NCI-H2227 (cell line): ENCODE results near the gene ZSWIM1.
A peak's percentile ranks its signal among the peaks of the same experiment; 100 is the strongest.

ENCODE experiments used
- DNase-seq: peaks from one replicate; lab custom pipeline; 2025; ENCODE audit not compliant: unreplicated experiment; lab: John Stamatoyannopoulos, UW

Gene ZSWIM1

DNA sequence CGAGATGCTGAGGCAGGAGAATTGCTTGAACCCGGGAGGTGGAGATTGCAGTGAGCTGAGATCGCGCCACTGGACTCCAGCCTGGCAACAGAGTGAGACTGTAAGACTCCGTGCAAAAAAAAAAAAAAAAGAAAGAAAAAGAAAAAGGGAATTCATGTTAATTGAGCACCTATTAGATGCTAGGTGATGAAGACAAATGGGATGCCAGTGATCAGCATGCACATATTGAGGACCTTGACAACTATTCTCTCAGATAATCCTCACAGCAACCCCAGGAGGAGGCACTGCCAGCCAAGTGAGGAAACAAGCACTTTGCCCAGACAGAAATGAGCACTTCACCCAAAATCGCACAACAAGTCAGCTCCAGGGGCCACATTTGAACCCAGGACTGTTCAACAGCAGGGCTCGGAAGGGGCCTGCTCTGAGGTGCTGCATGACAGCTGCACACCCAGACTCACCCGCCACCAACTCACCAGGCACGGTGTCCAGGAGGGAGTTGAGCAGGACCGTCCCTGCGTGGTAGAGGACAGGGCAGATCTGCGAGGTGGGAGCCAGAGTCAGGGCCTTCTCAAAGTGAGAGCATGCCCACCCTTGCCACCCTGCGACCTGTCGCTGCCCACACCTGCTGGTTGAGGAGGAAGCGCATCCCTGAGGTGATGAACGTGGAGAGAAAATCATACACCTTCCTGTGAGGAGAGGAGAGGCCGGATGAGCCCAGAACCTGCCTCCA lies 26.4 kb downstream of the ZSWIM1 start:
- DNase-seq, result no peak

DNA sequence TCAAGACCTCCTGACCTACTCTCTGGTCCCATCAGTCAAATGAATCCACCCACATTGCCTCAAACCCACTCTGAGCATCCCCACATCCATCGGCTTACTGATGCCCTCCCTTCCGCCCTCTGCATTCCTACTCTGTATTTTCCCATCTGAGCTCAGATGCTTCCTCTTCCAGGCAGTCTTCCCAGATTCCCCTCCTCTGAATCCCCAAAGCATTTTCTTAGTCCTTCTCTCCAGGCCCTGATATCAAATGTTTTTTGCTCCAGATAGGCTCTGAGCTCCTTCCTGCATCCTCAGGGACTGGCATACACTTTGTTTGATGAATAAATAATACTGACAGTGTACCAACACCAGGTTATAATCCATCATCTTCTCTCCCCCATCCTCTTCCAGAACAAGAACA lies 27.1 kb downstream of the ZSWIM1 start:
- DNase-seq, result no peak

DNA sequence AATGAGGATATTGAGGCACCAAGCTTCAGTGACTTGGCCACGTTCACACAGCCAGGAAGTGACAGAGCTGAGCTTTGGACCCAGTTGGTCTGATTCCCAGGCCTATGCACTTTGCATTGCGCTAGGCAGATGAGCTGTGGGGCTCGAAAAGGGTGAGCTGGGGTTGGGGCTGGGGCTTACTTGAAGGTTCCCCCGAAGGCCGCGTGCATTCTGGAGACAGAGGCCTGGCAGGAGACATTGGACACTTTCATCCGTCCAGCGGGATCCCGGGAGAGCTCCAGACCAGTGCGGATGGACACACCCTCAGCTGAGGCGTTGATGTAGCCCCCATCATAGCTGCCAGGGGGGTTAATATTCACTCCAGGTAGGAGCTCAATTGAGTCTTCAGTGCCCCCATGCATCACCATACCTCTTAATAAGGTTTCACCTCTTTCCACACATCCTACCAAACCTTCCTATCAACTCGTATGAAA lies 28.3 kb downstream of the ZSWIM1 start:
- no peak for DNase-seq

DNA sequence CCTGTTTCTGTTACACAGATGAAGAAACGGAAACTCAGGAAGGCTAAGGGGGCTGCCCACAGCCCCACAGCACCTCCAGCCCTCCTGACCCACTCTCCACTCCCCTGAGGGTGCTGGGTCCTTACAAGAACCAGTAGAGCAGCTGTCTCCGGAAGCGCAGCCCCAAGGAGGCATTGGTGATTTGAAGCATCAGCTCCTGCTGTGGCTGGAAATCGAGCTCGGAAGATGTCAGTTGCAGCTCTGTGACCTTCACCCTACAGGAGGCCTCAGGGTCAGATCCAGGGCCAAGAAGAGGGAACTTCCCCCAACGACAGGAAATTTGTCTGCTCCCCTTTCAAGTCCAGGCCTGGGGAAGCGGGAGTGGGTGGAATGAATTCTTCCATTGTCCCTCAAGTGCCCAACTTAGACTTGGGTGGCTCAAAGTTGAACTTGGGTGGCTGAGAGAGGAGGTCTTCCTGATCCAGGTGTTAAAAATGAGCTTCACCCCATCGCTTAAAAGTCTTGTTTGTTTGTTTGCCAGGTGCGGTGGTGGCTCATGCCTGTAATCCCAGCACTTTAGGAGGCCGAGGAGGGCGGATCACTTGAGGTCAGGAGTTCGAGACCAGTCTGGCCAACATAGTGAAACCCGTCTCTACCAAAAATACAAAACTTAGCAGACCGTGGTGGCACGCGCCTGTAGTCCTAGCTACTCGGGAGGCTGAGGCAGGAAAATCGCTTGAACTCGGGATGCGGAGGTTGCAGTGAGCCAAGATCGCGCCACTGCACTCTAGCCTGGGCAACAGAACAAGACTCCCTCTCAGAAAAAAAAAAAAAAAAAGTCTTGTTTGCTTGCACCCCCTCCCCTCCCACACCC lies 29.0 kb downstream of the ZSWIM1 start:
- DNase-seq, result no peak

DNA sequence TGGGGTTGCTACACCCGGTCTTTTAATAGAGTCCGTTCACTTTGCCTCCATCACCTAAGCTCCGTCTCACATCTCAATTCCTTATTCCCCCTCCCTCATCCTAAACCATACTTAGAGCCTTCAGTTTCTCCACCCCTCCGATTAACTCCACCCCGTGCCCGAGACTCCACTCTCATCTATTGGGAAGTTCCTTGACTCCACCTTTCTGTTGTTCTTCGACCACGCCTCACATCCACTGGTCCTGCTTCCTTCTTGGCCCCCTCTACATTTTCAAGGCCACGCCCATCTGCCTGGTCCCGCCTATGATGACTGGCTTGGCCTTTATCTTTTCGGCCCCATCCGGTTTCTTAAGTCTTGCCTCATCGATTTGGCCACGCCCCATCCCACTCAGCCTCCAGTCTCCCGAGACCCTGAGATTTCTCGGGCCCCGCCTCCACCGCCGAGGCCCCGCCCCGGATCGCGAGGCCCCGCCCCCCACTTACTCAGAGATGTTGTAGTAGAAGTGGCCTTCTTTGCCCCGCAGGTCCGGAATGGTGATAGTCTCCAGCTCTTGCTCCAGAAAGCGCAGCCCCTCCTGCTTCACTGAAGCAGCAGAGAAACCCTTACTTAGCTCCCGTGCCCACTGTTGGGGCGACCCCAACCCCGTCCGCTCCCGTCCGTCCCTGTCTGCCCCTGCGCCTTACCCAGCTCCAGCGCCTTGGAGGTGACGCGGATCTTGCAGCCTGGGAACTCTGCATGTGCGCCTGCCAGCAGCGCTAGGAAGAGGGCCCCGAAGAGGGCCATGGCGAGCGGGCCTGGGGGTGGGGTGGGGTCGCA lies 29.9 kb downstream of the ZSWIM1 start:
- peak; percentile 100 for DNase-seq

DNA sequence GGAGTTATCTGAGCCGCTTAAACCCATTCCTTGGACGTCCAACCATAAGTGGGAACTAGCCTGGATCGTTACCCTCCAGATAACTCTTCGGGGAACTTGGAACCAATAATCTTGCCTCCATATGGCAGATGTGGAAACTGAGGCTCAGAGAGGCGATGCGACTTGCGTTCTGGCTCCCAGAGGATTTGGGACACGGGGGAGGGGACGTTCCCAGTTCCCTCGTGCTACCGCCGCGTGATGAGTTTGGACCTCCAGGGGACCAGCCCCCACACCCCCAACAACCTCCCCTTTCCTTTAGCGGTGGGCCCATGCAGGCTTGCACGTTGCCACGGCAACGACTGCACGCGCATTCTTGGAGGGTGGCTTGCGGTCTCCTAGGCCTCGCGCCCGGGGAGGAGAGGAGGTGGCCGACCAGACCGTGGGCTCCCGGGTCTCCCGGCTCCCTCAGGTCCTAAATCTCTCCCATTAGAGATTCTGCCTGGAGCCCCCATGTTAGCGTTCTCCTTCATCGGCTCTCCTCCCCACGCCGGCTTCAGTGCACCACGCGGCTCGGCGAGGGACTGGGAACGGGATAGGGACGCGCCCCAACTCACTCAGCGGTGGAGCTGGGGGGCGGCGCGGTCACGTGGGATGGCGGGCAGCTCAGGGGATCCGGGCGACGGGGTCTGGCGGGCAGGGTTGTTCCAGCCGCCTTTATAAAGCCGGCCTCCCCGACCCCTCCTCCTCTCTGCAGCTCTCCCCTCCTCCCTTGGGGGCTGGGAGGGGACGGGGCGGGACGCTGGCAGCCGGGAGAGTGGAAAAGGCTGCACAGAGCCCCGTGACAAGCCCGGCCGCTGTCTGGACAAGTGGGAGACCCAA lies 30.7 kb downstream of the ZSWIM1 start, which contains the start of gene PLTP:
Gene PLTP (minus strand): TSS at position 670 of the 858 bp plus-strand sequence. CDS start 703 bp downstream, outside the sequence.
- peak; percentile 90 for DNase-seq

DNA sequence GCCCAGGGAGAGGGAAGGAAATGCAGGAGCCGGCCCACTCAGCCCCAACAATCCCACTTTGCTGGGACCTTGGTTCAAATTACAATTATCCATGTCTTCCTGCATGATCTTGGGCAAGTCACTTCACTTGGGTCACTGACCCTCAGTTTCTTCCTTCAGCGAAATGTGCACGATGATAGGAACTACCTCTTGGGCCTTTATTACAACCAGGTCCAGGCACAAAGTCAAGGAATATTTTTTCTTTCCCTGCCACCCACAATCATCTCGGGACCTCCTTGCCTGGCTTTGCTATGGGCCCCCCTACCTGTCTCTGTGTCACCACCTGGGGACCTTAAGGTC lies 31.3 kb downstream of the ZSWIM1 start:
- no peak for DNase-seq

DNA sequence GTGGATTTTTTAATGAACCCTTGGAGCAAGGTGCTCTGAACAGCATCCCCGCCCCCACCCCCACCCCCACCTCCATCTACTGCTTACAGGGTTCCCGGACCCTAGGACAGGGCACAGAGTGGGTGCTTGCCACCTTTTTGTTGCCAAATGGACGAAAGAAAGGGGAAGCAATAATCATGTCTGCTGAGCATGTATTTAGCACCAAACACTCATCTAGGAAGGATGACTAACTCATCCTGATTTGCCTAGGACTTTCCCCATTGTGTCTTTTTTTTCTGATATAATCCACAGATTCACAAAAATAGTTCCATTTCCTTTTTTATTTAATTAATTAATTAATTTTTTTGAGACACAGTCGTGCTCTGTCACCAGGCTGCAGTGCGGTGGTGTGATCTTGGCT lies 32.1 kb downstream of the ZSWIM1 start:
- DNase-seq, result no peak

DNA sequence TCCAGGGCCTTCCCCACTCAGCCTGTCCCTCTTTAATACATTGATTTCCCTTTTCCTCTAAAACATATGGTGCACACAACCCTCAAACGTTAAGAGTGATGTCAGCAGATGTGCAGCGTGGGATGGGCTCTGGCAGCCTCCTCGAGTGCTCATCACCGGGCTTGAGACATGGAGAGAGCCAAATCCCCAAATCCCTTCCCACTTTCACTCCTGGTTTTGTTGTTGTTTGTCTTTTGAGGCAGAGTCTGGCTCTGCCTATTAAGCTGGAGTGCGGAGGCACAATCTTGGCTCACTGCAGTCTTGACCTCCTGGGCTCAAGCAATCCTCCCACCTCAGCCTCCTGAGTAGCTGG lies 36.7 kb downstream of the ZSWIM1 start:
- no peak for DNase-seq

DNA sequence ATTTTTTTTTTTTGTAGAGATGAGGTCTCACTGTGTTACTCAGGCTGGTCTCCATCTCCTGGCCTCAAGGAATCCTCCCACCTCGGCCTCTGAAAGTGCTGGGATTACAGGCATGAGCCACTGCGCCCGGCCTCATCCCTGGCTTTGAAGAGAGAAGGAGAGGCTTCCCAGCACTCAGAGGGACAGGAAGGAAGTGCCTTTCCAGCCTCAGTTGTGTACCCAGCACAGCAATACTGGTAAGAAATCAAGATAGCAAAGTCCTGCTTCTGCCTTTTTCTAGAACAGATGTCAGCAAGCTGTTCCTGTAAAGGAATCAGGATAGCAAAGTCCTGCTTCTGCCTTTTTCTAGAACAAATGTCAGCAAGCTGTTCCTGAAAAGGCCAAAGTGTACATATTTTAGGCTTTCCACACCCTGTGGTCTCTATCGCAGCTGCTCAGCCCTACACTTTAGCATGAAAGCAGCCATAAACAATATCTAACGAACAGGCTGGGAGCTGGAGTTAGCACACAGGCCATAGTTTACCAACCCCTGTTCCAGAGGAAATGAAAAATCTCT lies 37.2 kb downstream of the ZSWIM1 start:
- DNase-seq, result no peak

DNA sequence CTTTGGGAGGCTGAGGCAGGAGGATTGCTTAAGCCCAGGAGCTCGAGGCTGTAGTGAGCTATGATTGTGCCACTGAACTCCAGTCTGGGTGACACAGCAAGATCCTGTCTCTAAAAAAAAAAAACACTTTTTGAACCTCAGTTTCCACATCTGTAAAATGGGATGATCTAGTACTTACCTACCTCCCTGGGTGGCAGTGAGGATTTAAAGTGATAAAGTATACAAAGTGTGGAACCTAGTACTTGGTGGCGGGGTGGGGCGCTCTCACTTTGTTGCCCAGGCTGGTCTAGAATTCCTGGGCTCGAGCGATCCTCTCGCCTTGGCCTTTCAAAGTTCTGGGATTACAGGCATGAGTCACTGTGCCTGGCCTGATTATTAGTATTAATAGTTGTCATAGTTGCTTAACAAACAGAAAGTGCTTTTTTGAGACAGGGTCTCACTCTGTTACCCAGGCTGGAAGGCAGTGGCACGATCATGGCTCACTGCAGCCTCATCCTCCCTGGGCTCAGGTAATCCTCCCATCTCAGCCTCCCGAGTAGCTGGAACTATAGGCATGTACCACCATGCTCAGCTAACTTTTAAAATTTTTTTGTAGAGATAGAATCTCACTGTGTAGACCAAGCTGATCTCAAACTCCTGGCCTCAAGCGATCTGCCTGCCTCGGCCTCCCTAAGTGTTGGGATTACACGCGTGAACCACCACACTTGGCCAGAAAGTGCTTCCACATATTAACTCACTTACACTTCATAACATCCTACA lies 37.9 kb downstream of the ZSWIM1 start:
- DNase-seq, result no peak

DNA sequence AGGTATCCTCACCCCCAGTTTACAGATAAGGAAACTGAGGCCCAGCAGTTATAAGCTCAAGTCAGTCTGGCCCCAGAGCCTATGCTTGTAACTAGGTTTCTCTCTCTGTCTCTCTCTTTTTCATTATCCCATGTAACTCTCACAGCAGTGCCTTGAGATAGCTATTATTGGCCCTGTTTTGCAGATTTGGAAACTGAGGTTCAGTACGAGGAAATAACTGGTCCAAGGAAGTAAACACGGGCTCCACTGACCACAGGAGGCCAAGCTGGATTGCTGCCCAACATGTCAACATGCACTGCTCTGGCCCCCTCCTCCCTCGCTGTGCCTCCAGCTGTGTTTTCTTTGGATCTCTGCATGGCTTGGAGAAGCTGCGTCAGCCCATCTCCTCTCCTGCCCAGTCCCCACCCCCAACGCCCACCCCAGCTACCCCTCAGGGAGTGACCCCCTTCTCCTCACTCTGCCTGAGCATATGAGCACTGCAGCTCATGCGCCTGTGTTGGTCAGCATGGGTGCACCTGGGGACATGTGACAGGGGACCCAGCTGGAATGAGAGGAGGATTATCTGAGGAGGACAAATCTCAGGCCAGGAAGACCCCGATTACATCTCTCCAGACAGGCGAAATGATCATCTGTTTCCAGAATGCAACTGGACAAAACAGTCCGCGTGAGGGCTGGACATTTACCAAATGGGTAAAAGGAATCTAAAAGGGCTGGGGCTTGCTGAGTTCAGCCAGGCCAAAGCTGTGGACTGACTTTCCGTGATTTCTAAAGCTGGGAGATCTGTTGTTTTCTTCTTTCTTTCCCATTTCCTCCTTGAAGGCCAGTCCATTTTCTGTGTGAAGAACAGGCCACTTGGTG lies 38.7 kb downstream of the ZSWIM1 start:
- no peak for DNase-seq

DNA sequence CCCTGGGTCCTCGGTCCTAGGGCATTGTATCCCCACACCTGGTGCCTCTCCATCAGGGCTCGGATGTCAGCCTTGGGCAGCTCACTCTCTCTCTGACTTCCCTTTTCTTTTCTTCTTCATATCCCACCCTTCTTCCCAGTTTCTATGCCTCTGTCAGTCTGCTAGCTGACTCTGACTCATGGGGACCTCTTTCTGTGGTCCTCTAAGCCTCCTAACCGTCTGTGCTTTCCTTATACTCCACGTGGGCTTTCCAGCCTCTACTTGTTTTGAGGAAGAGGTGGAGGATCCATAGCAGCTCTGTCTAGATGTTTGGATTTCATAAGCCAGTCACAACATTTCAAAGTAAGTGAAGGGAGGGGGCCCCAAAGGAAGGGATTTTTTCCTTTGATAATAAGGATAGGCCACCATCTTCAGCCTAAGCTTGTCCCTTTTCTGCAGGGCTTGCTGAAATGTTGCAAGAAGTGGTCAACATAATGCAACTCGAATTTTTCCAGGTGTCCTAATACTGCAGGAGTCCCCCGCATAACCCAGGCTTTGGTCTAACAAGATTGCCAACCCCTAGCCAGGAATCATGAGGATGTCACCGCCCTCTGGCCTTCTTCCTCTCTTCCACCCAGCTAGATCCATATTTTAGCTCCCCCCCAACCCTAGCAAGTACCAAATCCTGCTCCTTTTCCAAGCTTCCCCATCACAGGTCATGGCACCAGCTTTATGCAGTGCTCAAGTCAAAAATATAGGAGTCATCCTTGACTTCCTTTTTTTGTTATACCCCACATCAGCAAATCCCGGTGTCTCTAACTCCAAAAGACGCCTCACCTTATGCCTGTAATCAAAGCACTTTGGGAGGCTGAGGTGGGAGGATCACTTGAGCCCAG lies 39.7 kb downstream of the ZSWIM1 start:
- DNase-seq, result no peak

DNA sequence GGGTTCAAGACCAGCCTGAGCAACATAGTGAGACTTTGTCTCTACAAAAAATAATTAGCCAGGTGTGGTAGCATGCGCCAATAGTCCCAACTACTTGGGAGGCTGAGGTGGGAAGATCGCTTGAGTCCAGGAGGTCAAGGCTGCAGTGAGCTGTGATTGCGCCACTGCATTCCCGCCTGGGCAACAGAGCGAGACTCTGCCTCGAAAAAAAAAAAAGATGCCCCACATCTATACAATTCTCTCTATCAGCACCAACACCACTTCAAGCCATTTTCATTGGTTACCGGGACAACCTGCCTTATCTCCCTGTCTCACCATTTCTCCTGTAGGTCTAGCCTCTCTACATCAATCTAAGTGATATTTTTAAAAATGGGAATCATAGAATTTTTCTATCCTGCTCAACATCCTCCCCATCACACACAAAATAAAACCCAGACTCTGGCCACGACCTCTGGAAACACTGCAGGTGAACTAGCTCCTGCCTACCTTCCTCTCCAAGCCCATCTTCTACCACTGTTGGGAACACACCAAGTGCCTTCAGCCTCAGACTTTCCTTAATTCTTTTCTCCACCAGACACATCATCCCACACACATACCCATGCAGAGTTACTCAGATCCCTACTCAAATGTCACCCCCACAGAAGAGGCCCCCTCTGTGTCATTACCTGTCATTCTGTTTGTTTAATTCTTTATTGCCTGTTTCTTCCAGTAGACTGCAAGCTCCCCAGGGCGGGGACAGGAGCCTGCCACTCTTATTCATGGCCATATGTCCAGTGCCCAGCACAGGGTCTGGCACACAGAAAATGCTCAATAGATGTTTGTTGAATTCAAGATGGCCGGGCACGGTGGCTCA lies 40.5 kb downstream of the ZSWIM1 start:
- DNase-seq, result no peak

DNA sequence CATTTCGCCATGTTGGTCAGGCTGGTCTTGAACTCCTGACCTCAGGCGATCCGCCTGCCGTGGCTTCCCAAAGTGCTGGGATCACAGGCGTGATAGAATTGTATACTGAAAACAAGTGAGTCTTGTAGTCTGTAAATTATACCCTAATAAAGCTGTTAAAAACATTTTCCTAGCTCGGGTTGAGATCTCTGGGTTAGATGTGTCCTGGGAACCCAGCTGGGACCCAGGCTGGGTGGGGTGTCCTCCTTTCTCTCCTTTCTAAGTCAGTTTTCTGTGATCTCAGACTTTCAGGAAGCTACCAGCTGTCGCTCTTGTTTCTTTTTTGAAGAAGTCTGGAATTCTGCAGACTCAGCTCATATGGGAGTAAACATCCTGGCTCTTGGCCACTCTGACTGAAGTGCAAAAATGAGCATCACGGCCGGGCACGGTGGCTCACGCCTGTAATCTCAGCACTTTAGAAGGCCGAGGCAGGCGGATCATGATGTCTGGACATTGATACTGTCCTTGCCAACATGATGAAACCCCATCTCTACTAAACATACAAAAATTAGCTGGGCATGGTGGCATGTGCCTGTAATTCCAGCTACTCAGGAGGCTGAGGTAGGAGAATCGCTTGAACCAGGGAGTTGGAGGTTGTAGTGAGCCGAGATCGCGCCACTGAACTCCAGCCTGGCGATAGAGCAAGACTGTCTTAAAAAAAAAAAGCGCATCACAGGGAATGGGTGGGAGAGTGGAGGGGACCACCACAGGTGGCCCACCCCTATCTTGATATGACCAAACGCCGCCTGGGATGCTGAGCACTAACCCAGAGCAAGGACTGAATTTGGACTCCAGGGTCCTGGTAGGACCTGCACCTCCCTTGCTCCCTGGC lies 43.6 kb downstream of the ZSWIM1 start:
- DNase-seq, result no peak
